ENCODE measurements around the gene CREB3L2.
A peak's percentile ranks its signal among the peaks of the same experiment; 100 is the strongest.

Gene CREB3L2

DNA sequence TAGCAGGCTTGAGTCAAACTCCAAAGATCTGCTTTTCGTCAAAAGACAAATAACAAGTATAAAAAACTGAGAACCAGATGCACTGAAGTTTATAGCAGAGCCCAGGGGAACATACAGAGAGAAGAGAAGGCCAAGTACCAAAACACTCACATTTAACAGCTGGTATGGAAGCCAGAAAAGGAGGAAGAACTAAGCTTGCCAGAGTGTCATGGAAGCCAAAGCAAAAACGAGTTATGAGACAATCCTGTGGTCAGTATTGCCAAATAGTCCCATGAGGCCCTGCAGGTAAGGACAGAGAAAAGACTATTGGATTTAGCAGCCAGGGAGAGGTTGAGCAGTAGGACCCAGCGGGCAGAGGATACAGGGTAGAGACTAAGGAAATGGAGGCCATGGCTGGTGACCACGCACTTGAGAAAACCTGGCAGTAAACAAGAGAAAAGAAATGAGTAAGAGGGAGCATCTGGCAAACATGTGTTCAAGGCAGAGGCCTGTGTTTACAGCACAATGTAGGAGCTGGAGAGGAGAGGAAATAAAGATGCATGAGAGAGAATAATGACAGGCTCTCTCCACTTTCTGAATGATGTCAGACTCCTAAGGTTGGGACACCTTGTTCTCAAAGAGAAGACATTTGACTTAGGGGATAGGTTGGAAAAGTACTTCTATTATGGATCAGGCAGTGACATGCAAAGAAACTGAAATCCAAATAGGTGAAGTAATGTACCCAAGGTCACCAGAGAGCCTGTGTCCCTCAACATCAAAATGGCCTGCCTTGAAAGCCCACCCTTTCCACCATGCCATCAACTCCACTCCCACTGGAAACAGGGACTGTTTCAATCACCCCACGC is 9.1 kb downstream of the CREB3L2 start:
- TF ChIP-seq, protein P1, sequence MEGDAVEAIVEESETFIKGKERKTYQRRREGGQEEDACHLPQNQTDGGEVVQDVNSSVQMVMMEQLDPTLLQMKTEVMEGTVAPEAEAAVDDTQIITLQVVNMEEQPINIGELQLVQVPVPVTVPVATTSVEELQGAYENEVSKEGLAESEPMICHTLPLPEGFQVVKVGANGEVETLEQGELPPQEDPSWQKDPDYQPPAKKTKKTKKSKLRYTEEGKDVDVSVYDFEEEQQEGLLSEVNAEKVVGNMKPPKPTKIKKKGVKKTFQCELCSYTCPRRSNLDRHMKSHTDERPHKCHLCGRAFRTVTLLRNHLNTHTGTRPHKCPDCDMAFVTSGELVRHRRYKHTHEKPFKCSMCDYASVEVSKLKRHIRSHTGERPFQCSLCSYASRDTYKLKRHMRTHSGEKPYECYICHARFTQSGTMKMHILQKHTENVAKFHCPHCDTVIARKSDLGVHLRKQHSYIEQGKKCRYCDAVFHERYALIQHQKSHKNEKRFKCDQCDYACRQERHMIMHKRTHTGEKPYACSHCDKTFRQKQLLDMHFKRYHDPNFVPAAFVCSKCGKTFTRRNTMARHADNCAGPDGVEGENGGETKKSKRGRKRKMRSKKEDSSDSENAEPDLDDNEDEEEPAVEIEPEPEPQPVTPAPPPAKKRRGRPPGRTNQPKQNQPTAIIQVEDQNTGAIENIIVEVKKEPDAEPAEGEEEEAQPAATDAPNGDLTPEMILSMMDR (IDR thresholded peaks at IDR 0.05; ENCODE audit: low read depth, low read length) = no peak
- peak; percentile 86 for DNase-seq (ENCODE audit: extremely low read depth, low read depth)

DNA sequence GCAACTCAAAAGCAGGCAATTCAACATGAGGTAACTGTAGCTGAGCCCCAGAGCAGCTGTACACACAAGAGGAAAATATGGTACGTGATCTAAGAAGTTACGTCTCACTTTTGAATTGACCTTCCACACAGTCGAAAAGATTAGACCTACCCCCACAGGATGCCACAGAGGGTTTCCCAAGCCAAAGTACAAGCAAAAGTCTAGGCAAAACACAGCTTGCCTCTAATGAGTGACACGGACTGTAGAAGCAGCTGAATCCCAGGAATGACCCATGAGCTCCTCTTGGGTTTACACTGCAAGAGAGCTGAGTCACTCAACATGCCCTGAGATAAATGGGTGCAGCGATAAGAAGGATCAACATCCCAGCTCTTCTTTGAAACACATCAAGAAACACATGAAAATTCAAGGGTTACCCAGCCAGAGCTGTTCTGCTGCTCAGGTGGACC is 9.8 kb downstream of the CREB3L2 start:
- DNase-seq (ENCODE audit: extremely low read depth, low read depth) = no peak

DNA sequence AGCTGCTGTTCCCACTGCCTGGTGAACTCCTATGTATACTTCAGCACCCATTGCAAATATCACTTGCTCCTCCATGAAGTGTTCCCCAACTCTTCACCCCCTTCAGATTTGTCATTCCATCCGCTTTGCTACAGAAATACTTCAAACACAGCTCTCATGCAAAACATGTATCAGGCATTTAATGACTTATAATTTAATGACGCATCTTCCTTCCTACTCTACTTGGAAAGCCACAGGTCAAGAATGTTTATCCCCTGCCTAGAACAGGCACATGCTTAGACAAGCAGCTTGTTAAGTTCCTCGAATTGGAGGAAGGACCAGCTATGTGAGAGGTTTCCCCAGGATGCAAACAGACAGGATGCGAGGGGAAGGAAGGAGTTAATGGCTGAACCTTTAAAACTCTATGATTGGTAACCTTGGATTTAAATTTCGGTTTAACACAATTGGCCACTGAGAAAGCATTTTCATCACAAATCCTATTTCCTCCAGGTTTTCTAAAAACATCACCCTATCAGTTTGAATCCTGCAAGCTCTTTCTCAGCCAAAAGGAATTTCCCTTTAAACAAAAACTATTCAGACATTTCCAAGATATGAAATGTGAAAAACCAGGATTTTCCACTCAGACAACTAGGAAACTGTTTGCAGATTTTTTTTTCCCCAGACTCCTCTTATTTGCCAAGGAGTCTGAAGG is 11.5 kb downstream of the CREB3L2 start:
- TF ChIP-seq, protein P1 (IDR thresholded peaks at IDR 0.05; ENCODE audit: low read depth, low read length) = no peak
- DNase-seq (ENCODE audit: extremely low read depth, low read depth) = no peak

More for the DNA sequence above, 9.8 kb downstream of the CREB3L2 start:
- TF ChIP-seq, protein P1 (IDR thresholded peaks at IDR 0.05; ENCODE audit: low read depth, low read length) = no peak

DNA sequence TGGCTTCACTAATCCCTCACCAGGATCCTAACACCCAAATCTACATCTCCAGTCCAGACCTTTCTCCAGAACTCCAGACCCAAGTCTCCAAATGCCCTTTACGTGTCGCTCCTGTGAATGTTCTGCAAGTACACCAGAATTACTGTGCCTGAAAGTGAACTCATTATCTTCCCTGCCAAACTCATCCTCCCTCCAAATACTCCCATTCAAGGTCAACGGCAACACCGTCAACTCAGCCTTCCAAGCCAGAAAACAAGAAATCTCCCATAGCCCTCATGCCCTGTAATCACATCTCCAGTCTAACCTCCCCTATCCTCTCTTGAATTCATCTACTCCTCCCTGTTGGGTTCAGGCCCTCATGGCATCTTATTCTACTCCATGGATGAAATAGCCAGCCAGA is 12.3 kb downstream of the CREB3L2 start:
- no peak for DNase-seq (ENCODE audit: extremely low read depth, low read depth)
- TF ChIP-seq, protein P1 (IDR thresholded peaks at IDR 0.05; ENCODE audit: low read depth, low read length) = no peak

DNA sequence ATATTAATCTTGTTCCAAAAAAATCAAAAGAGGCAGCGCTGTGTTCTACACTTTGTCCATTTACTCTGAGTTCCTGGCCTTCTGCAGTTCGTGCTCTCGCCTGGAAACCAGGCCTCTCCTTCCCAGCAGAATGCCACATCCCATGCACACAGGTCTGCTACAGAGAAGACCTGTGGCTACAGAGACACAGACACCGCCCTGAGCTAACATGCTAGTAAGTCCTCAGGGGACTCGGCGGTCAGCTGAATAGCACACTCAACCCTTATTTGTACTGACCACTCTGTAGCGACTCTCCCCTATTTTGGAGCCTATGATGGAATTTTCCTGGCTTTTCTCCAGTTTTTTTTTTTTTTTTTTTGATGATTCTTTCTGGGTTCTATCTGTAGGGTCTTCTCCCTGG is 12.8 kb downstream of the CREB3L2 start:
- DNase-seq (ENCODE audit: extremely low read depth, low read depth) = no peak
- TF ChIP-seq, protein P1 (IDR thresholded peaks at IDR 0.05; ENCODE audit: low read depth, low read length) = no peak

DNA sequence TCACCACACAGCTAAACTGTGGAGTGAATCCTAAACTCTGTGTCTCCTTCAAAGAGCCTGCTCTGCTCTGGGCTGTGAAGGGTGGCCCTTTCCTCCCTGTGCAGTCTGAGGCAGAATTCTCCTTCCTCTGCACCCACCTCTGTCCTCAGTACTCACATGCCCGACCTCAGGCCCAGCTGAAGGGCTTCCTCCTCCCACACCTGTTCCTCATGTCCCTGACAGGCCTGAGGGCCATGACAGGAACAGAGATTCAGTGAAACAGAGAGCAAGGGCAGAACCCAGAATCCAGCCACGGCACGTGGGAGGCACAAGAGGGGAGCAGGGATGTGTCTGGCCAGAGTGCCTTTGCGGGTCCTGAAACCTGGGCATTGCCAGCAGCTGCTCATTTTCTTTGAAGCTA is 13.9 kb downstream of the CREB3L2 start:
- TF ChIP-seq, protein P1 (IDR thresholded peaks at IDR 0.05; ENCODE audit: low read depth, low read length) = no peak
- DNase-seq (ENCODE audit: extremely low read depth, low read depth) = no peak

DNA sequence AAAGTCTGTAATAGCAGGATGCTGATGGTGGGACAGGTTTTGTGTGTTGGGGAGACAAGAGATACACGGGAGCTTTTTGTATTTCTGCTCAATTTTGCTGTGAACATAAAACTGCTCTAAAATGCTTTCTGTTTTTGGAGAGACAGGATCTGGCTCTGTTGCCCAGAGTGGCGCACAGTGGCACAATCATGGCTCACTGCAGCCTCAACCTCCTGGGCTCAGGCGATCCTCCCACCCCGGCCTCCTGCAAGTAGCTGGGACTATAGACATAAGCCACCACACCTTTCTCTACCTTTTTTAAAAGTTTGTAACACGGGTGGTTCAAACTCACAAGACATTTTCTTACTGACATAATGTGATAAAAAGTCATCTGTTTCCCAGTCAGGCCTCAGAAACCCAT is 14.3 kb downstream of the CREB3L2 start:
- TF ChIP-seq, protein P1 (IDR thresholded peaks at IDR 0.05; ENCODE audit: low read depth, low read length) = no peak
- DNase-seq (ENCODE audit: extremely low read depth, low read depth) = no peak
